A673 (cell line): ENCODE measurements around the gene MTX3. TPM values are rescaled to one million over a fixed set of nuclear protein-coding genes. Genes with fewer than 3 reads are reported as not detected.

Experiments used
- BruUV-seq: library from RNA; stranded (reverse); fragments of 400-500 nt; replicated peaks from 2 replicates; lab custom pipeline; 2021; lab: Mats Ljungman, UMichigan
- CTCF ChIA-PET: fragments of 300-600 bp; sonication (Branson Sonifier 250); formaldehyde crosslinking; loops from one replicate; lab custom pipeline; 2022; ENCODE audit warnings: antibody characterized with exemption; lab: Charles Lee
- POLR2A ChIA-PET: fragments of 300-600 bp; sonication (Branson Sonifier 250); formaldehyde crosslinking; loops from one replicate; lab custom pipeline; 2022; ENCODE audit warnings: antibody characterized with exemption; ENCODE audit not compliant: low non-redundant PET; lab: Charles Lee
- DNase-seq: peaks from one replicate; pipeline ENCODE4 v3.0.0-alpha.2; 2015; ENCODE audit warnings: low spot score
- H3K27ac ChIP-seq: fragments of 200-600 bp; sonication (generic); 2 replicates; pipeline ENCODE4 v1.5.1; 2016; ENCODE audit warnings: mixed run types, low read depth, mild to moderate bottlenecking, mixed read lengths, antibody characterized with exemption, low read length; ENCODE audit not compliant: poor library complexity, severe bottlenecking
- H3K27me3 ChIP-seq: fragments of 200-600 bp; sonication (generic); replicated peaks from 2 replicates; pipeline ENCODE4 v1.6.1; 2017; ENCODE audit warnings: mixed run types, low read depth, mild to moderate bottlenecking, mixed read lengths, antibody characterized with exemption, low read length; ENCODE audit not compliant: insufficient read depth, poor library complexity
- H3K36me3 ChIP-seq: fragments of 200-600 bp; sonication (generic); 2 replicates; pipeline ENCODE4 v1.6.1; 2016; ENCODE audit warnings: mixed run types, mild to moderate bottlenecking, mixed read lengths, antibody characterized with exemption, low read length; ENCODE audit not compliant: insufficient read depth, poor library complexity, severe bottlenecking
- H3K4me1 ChIP-seq: fragments of 200-600 bp; sonication (generic); 2 replicates; pipeline ENCODE4 v1.6.1; 2017; ENCODE audit warnings: mixed run types, mild to moderate bottlenecking, mixed read lengths, antibody characterized with exemption, low read length; ENCODE audit not compliant: insufficient read depth, poor library complexity, severe bottlenecking
- H3K4me3 ChIP-seq: fragments of 200-600 bp; sonication (generic); 2 replicates; pipeline ENCODE4 v1.5.1; 2016; ENCODE audit warnings: low read depth, mixed run types, mild to moderate bottlenecking, mixed read lengths, low read length; ENCODE audit not compliant: poor library complexity, severe bottlenecking
- H3K9me3 ChIP-seq: fragments of 200-600 bp; sonication (generic); 2 replicates; pipeline ENCODE4 v1.6.1; 2016; ENCODE audit warnings: mixed run types, low read depth, mild to moderate bottlenecking, mixed read lengths, antibody characterized with exemption, low read length; ENCODE audit not compliant: poor library complexity, severe bottlenecking
- EZH2 ChIP-seq: fragments of 200-600 bp; sonication (generic); IDR thresholded peaks from 2 replicates; pipeline ENCODE4 v1.6.1; 2017; ENCODE audit warnings: borderline replicate concordance, low read depth, mild to moderate bottlenecking, mixed read lengths, antibody characterized with exemption, low read length; ENCODE audit not compliant: poor library complexity, severe bottlenecking
- intact Hi-C: fragments of 100-400 bp; cut with micrococcal nuclease; formaldehyde crosslinking; loops from one replicate; pipeline ENCODE4 v1.10.0; 2022; ENCODE audit not compliant: unreplicated experiment
- total RNA-seq: library from RNA; stranded (reverse); gene quantifications from 2 replicates; pipeline ENCODE4 v1.2.3, GENCODE V29; 2021
- TF ChIP-seq, protein P1 (sequence below): fragments of 300-800, 200-600 bp; sonication (generic); conservative IDR thresholded peaks from 2 replicates; pipeline ENCODE4 v1.5.1; 2017; ENCODE audit warnings: low read depth, mild to moderate bottlenecking, antibody characterized with exemption, low read length, moderate library complexity, mixed read lengths

The MTX3 gene
- total RNA-seq, 1 experiment from 2014 or later: 28.1 TPM

DNA sequence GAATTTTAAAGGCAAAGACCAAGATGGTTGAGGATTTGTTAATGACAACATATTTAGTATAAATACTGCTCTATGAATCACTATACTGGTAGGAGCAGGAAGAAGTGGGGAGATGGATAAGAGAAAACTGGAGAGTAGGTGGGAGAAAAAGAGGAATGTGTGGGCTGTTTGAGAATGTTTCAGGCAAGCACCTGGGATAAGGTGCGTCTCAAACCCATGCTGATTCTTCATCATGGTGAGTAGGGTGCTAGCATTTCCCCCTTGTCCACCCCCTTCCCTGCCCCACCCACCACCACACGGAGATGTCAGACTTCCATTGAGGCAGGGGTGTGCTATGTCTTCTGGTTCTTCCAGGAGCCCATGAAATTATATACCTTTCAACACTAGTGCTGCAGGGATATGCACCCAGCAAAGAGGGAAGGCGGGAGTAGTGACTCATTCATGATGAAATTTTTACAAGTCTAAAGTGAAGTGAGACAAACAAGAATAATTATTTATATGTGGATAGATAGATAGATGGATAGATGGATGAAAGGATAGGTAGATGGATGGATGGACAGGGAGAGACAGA lies 54.3 kb downstream of the MTX3 start:
- H3K4me3 ChIP-seq: no peak overlapping the region
- ChIA-PET POLR2A (no interaction called here), CTCF (no interaction called here)
- DNase-seq: no peak
- no peak for TF ChIP-seq EZH2
- TF ChIP-seq, protein P1, sequence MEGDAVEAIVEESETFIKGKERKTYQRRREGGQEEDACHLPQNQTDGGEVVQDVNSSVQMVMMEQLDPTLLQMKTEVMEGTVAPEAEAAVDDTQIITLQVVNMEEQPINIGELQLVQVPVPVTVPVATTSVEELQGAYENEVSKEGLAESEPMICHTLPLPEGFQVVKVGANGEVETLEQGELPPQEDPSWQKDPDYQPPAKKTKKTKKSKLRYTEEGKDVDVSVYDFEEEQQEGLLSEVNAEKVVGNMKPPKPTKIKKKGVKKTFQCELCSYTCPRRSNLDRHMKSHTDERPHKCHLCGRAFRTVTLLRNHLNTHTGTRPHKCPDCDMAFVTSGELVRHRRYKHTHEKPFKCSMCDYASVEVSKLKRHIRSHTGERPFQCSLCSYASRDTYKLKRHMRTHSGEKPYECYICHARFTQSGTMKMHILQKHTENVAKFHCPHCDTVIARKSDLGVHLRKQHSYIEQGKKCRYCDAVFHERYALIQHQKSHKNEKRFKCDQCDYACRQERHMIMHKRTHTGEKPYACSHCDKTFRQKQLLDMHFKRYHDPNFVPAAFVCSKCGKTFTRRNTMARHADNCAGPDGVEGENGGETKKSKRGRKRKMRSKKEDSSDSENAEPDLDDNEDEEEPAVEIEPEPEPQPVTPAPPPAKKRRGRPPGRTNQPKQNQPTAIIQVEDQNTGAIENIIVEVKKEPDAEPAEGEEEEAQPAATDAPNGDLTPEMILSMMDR: no peak
- H3K27ac ChIP-seq: no peak overlapping the region
- BruUV-seq: no TSS peak
- intact Hi-C loops: no loop called here
- no peaks in the 10 kb centered on the region for H3K4me1 ChIP-seq
- H3K36me3 ChIP-seq: no peaks in the 10 kb centered on the region
- no peaks in the 10 kb centered on the region for H3K9me3 ChIP-seq
- peaks cover 5% of the 10 kb centered on the region for H3K27me3 ChIP-seq

GRCh38 chr5:79936002-79936645 lies 54.9 kb downstream of the MTX3 start:
- Histone ChIP-seq H3K36me3 (no peaks in the 10 kb centered on the region), H3K9me3 (no peaks in the 10 kb centered on the region), H3K27ac (no peak overlapping the region), H3K27me3 (peaks cover 5% of the 10 kb centered on the region), H3K4me3 (no peak overlapping the region), H3K4me1 (no peaks in the 10 kb centered on the region)
- DNase-seq: no peak
- TF ChIP-seq EZH2: no peak
- TF ChIP-seq, protein P1: no peak
- POLR2A ChIA-PET: no interaction called here
- intact Hi-C loops: no loop called here
- CTCF ChIA-PET: no interaction called here
- BruUV-seq: no TSS peak

DNA sequence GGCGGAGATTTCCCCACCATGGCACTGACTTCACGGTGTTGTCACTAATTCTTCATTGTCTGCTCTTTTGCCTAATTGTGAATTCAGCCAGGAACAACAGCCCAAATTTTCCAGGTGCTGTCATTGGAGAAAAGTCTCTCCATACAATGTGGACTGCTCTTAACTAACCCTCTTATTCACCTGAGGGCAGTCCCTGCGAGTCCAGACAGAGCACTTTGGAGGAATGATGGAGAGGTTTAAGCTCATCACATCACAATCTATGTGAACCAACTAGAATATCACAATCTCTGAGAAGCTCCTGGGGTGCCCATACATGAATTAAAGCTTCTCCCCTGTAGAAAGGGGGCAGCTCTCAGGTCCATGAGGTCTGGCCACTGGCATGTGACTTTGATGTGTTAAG lies 56.4 kb downstream of the MTX3 start:
- TF ChIP-seq, protein P1: no peak
- no peak overlapping the region for H3K4me3 ChIP-seq
- peaks cover 5% of the 10 kb centered on the region for H3K27me3 ChIP-seq
- no peak for DNase-seq
- BruUV-seq: no TSS peak
- intact Hi-C loops: no loop called here
- CTCF ChIA-PET: no interaction called here
- POLR2A ChIA-PET: interaction anchor here (0.6 kb wide), 1 partner anchor 23 kb away, joined by 4 read pairs; no protein-coding TSS in a partner anchor
- no peak overlapping the region for H3K27ac ChIP-seq
- H3K36me3 ChIP-seq: no peaks in the 10 kb centered on the region
- H3K9me3 ChIP-seq: no peaks in the 10 kb centered on the region
- no peaks in the 10 kb centered on the region for H3K4me1 ChIP-seq
